Stimulated activated CD4-positive, alpha-beta T cell treated with anti-CD3 and anti-CD28 coated beads, Interleukin-4, amount 100 ng/mL, for 48 hours (primary cell): ENCODE results near the gene IDH1.
"Not testable (repeated sequence)": the region's sequence is repeated elsewhere in the genome, so short reads cannot be mapped to it uniquely, and the experiment has no call there.

Experiments used
- DNase-seq, 2 donors: peaks; one replicate each; pipeline ENCODE4 v3.0.0-alpha.2; 2020; ENCODE audit warnings: low read depth in 2 of 2

Gene IDH1

GRCh38 chr2:208256849-208257813 is 2.3 kb upstream of the IDH1 start:
- not testable (repeated sequence) for DNase-seq

- no peak for DNase-seq
These were observed 1.4 kb upstream of the IDH1 start for GRCh38 chr2:208256192-208256782.

- DNase-seq: no peak
These were observed 761 bp upstream of the IDH1 start for GRCh38 chr2:208255557-208256106.

- peak; percentile 74 for DNase-seq
These were observed 577 bp downstream of the IDH1 start for GRCh38 chr2:208254118-208254870.

- no peak for DNase-seq
These were observed 1.2 kb downstream of the IDH1 start for GRCh38 chr2:208253600-208254117.

- DNase-seq: no peak
These were observed 2.0 kb downstream of the IDH1 start for GRCh38 chr2:208252716-208253492.

GRCh38 chr2:208251098-208251497 is 3.8 kb downstream of the IDH1 start:
- no peak for DNase-seq

GRCh38 chr2:208250388-208250787 is 4.5 kb downstream of the IDH1 start:
- DNase-seq: no peak

- no peak for DNase-seq
These were observed 5.6 kb downstream of the IDH1 start for GRCh38 chr2:208249296-208249695.

GRCh38 chr2:208248601-208249000 is 6.3 kb downstream of the IDH1 start:
- no peak for DNase-seq

GRCh38 chr2:208245746-208246145 is 9.1 kb downstream of the IDH1 start:
- no peak for DNase-seq

- no peak for DNase-seq
These were observed 10.4 kb downstream of the IDH1 start for GRCh38 chr2:208244422-208244821.

GRCh38 chr2:208240619-208241209 is 14.2 kb downstream of the IDH1 start:
- no peak for DNase-seq

GRCh38 chr2:208239770-208240493 is 14.9 kb downstream of the IDH1 start:
- DNase-seq: no peak

- DNase-seq: no peak
These were observed 19.0 kb downstream of the IDH1 start for GRCh38 chr2:208235860-208236259.

- DNase-seq: no peak
These were observed 20.1 kb downstream of the IDH1 start for GRCh38 chr2:208234786-208235185.

- DNase-seq: no peak
These were observed 26.4 kb downstream of the IDH1 start for GRCh38 chr2:208228476-208228875.

- no peak for DNase-seq
These were observed 27.2 kb downstream of the IDH1 start for GRCh38 chr2:208227581-208228232.

GRCh38 chr2:208224802-208225201 is 30.1 kb downstream of the IDH1 start:
- DNase-seq: no peak
